Measurements from ENCODE around the gene MBD6.
A peak's percentile ranks its signal among the peaks of the same experiment; 100 is the strongest.
"Not testable (repeated sequence)": the region's sequence is repeated elsewhere in the genome, so short reads cannot be mapped to it uniquely, and the experiment has no call there.

The MBD6 gene

DNA sequence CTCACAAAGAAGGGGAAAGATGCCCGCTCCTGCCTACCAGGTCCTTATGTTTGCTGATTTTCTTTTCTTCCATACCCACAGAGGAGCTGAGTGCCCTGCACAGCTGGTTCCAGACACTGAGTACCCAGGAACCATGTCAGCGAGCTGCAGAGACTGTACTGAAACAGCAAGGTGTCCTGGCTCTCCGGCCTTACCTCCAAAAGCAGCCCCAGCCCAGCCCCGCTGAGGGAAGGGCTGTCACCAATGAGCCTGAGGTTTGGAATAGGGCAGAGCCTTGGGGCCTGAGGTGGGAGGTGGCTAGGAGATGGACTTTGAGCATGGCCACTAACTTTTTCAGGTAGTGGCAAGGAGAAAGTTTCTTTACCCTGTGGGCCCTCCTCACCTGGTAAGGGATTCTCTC, 32.5 kb upstream of the MBD6 start:
- Histone ChIP-seq H3K36me3 (ENCODE audit: low read length) (peaks cover 16% of the 10 kb centered on the region), H3K9ac (ENCODE audit: low read length) (no peak overlapping the region)

DNA sequence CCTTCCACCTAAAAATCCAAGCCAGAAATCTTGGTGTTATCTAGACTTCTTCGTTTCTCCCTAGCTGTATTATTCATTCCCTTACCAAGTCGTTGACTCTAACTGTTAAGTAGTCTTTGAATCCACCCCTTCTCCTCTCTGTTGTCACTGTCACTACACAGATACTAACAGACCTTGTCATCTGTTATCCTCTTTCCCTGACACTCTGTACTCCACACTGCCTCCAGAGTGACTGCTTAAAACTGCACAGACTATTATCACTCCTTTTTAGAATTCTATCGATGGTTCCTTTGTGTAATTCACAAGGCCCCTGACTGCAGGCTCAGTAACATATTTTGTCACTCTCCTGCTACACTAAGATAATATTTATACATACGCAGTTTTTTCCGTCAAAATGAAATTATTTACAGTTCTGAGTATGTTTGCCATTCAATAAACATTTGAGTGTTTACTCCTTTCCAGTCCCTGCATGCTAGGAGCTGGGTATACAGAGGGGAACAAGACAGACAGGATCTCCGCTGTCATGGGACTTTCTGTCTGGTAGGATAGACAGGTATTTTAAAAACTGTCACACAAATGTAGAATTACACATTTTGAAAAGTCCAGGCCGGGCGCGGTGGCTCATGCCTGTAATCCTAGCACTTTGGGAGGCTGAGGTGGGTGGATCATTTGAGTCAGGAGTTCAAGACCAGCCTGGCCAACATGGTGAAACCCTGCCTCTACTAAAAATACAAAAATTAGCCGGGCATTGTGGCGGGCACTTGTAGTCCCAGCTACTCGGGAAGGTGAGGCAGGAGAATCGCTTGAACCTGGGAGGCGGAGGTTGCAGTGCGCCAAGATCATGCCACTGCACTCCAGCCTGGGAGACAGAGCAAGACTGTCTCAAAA, 31.0 kb upstream of the MBD6 start:
- no peak for TF ChIP-seq EZH2phosphoT487 (conservative IDR thresholded peaks at IDR 0.05; ENCODE audit: low read length)
- TF ChIP-seq, protein P1, sequence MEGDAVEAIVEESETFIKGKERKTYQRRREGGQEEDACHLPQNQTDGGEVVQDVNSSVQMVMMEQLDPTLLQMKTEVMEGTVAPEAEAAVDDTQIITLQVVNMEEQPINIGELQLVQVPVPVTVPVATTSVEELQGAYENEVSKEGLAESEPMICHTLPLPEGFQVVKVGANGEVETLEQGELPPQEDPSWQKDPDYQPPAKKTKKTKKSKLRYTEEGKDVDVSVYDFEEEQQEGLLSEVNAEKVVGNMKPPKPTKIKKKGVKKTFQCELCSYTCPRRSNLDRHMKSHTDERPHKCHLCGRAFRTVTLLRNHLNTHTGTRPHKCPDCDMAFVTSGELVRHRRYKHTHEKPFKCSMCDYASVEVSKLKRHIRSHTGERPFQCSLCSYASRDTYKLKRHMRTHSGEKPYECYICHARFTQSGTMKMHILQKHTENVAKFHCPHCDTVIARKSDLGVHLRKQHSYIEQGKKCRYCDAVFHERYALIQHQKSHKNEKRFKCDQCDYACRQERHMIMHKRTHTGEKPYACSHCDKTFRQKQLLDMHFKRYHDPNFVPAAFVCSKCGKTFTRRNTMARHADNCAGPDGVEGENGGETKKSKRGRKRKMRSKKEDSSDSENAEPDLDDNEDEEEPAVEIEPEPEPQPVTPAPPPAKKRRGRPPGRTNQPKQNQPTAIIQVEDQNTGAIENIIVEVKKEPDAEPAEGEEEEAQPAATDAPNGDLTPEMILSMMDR (IDR thresholded peaks at IDR 0.05; ENCODE audit: insufficient read depth, low read length, poor library complexity, severe bottlenecking): peak; percentile 12
- H3K27ac ChIP-seq (ENCODE audit: low read depth, low read length): no peak overlapping the region
- H3K79me2 ChIP-seq (ENCODE audit: insufficient read depth, low read length): peaks cover 30% of the 10 kb centered on the region
- no peaks in the 10 kb centered on the region for H3K27me3 ChIP-seq (ENCODE audit: low read length)
- 0 out of 2 replicates have a peak, but pooled peaks cover 5% of the 10 kb centered on the region for H3F3A ChIP-seq (ENCODE audit: insufficient read depth)
- no peak overlapping the region for H3K4me3 ChIP-seq (ENCODE audit: insufficient read depth, low read length, poor library complexity, severe bottlenecking)
- no peak overlapping the region for H2AFZ ChIP-seq (ENCODE audit: low read depth, low read length, severe bottlenecking)
- no peaks in the 10 kb centered on the region for H3K9me3 ChIP-seq (ENCODE audit: insufficient read depth, low read length)
- no peaks in the 10 kb centered on the region for H3K9me2 ChIP-seq (replicated peaks; ENCODE audit: insufficient read depth, low read length)
- no peak overlapping the region for H3K4me2 ChIP-seq (ENCODE audit: low read depth, low read length, poor library complexity, severe bottlenecking)
- H3K36me3 ChIP-seq (ENCODE audit: low read length): peaks cover 16% of the 10 kb centered on the region
- no peaks in the 10 kb centered on the region for H4K20me1 ChIP-seq (ENCODE audit: low read depth, low read length)
- H3K9ac ChIP-seq (ENCODE audit: low read length): no peak overlapping the region

More for the DNA sequence above, 32.5 kb upstream of the MBD6 start:
- peaks cover 30% of the 10 kb centered on the region for H3K79me2 ChIP-seq (ENCODE audit: insufficient read depth, low read length)
- no peaks in the 10 kb centered on the region for H3K9me3 ChIP-seq (ENCODE audit: insufficient read depth, low read length)
- H3K27me3 ChIP-seq (ENCODE audit: low read length): no peaks in the 10 kb centered on the region
- no peak overlapping the region for H2AFZ ChIP-seq (ENCODE audit: low read depth, low read length, severe bottlenecking)
- H3K4me2 ChIP-seq (ENCODE audit: low read depth, low read length, poor library complexity, severe bottlenecking): no peak overlapping the region
- no peak overlapping the region for H3K4me3 ChIP-seq (ENCODE audit: insufficient read depth, low read length, poor library complexity, severe bottlenecking)
- no peaks in the 10 kb centered on the region for H3K9me2 ChIP-seq (replicated peaks; ENCODE audit: insufficient read depth, low read length)
- H4K20me1 ChIP-seq (ENCODE audit: low read depth, low read length): no peaks in the 10 kb centered on the region
- H3F3A ChIP-seq (ENCODE audit: insufficient read depth): 0 out of 2 replicates have a peak, but pooled peaks cover 5% of the 10 kb centered on the region
- H3K27ac ChIP-seq (ENCODE audit: low read depth, low read length): no peak overlapping the region
- no peak for TF ChIP-seq EZH2phosphoT487 (conservative IDR thresholded peaks at IDR 0.05; ENCODE audit: low read length)
- TF ChIP-seq, protein P1 (IDR thresholded peaks at IDR 0.05; ENCODE audit: insufficient read depth, low read length, poor library complexity, severe bottlenecking): no peak

DNA sequence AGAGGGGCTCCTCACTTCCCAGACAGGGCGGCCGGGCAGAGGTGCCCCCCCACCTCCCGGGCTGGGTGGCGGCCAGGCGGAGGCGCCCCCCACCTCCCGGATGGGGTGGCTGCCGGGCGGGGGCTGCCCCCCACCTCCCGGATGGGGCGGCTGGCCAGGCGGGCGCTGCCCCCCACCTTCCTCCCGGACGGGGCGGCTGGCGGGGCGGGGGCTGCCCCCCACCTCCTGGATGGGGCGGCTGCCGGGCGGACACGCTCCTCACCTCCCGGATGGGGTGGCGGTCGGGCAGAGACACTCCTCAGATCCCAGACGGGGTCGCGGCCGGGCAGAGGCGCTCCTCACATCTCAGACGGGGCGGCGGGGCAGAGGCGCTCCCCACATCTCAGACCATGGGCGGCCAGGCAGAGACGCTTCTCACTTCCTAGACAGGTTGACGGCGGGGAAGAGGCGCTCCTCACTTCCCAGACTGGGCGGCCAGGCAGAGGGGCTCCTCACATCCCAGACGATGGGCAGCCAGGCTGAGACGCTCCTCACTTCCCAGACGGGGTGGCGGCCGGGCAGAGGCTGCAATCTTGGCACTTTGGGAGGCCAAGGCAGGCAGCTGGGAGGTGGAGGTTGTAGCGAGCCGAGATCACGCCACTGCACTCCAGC, 27.4 kb upstream of the MBD6 start:
- not testable (repeated sequence) for H3K9ac ChIP-seq (ENCODE audit: low read length); H2AFZ ChIP-seq (ENCODE audit: low read depth, low read length, severe bottlenecking); H3K4me2 ChIP-seq (ENCODE audit: low read depth, low read length, poor library complexity, severe bottlenecking); H3K79me2 ChIP-seq (ENCODE audit: insufficient read depth, low read length); H3K27me3 ChIP-seq (ENCODE audit: low read length); H3K9me2 ChIP-seq (replicated peaks; ENCODE audit: insufficient read depth, low read length); H3F3A ChIP-seq (ENCODE audit: insufficient read depth); H3K27ac ChIP-seq (ENCODE audit: low read depth, low read length); H4K20me1 ChIP-seq (ENCODE audit: low read depth, low read length); H3K9me3 ChIP-seq (ENCODE audit: insufficient read depth, low read length); H3K4me3 ChIP-seq (ENCODE audit: insufficient read depth, low read length, poor library complexity, severe bottlenecking)
- peaks cover 26% of the 10 kb centered on the region for H3K36me3 ChIP-seq (ENCODE audit: low read length)

DNA sequence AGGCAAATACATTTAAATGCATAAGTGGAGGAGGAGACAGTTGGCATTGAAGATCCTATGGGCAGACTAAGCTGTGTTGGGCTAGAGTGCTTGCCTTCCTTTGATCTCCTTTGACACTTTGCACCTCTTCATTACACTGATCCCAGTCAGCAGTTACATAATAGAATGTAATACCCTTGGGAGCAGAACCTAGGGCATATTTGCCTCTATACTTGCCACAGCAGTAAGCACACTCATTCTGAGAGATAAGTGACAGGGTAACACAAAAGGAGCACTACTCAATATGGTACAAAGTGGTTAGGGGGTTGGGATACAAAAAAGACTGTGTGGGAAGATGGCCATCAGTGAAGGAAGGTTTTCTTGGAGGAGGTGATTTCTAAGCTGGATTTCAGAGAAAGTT, 25.8 kb upstream of the MBD6 start:
- Histone ChIP-seq H4K20me1 (ENCODE audit: low read depth, low read length) (no peaks in the 10 kb centered on the region), H3K4me2 (ENCODE audit: low read depth, low read length, poor library complexity, severe bottlenecking) (no peak overlapping the region), H2AFZ (ENCODE audit: low read depth, low read length, severe bottlenecking) (no peak overlapping the region), H3K9me3 (ENCODE audit: insufficient read depth, low read length) (no peaks in the 10 kb centered on the region), H3K9me2 (replicated peaks; ENCODE audit: insufficient read depth, low read length) (no peaks in the 10 kb centered on the region), H3K36me3 (ENCODE audit: low read length) (peaks cover 30% of the 10 kb centered on the region), H3F3A (ENCODE audit: insufficient read depth) (0 out of 2 replicates have a peak, but pooled peaks cover 5% of the 10 kb centered on the region), H3K79me2 (ENCODE audit: insufficient read depth, low read length) (no peaks in the 10 kb centered on the region), H3K27me3 (ENCODE audit: low read length) (no peaks in the 10 kb centered on the region), H3K27ac (ENCODE audit: low read depth, low read length) (no peak overlapping the region), H3K9ac (ENCODE audit: low read length) (no peak overlapping the region), H3K4me3 (ENCODE audit: insufficient read depth, low read length, poor library complexity, severe bottlenecking) (no peak overlapping the region)
- TF ChIP-seq, protein P1 (IDR thresholded peaks at IDR 0.05; ENCODE audit: insufficient read depth, low read length, poor library complexity, severe bottlenecking): no peak
- no peak for TF ChIP-seq EZH2phosphoT487 (conservative IDR thresholded peaks at IDR 0.05; ENCODE audit: low read length)

All from SU-DHL-6 (cell line).